SK-N-SH (cell line): ENCODE results near the gene RAB7A. TPM values are rescaled to one million over a fixed set of nuclear protein-coding genes. Genes with fewer than 3 reads are reported as not detected.

Source experiments
- CTCF ChIA-PET: fragments of 300-600, 350-600 bp; formaldehyde crosslinking; extraction: SDS; loops from one replicate; lab custom pipeline; 2021; lab: Yijun Ruan, JAX
- POLR2A ChIA-PET: fragments of 350-600 bp; sonication (Branson Sonifier 250); formaldehyde crosslinking; extraction: SDS; loops from one replicate; lab custom pipeline; 2020; ENCODE audit warnings: antibody characterized with exemption, inconsistent platforms; lab: Yijun Ruan, JAX
- DNase-seq: peaks from one replicate; pipeline ENCODE4 v3.0.0; 2012
- H2AFZ ChIP-seq: fragments of 200-600 bp; sonication (generic); 2 replicates; pipeline ENCODE4 v1.8.1; 2016; ENCODE audit warnings: antibody characterized with exemption, mild to moderate bottlenecking, low read depth
- H3F3A ChIP-seq: fragments of 200-600 bp; sonication (generic); replicated peaks from 2 replicates; pipeline ENCODE3; 2016; ENCODE audit warnings: antibody characterized with exemption, mild to moderate bottlenecking; ENCODE audit not compliant: insufficient read depth
- H3K27ac ChIP-seq, 2 experiments: fragments of 200-500 bp in 1 of 2; fragments of 200-600 bp in 1 of 2; sonication (Bioruptor generic) in 1 of 2; sonication (generic), shearing (Covaris generic) in 1 of 2; 2 replicates each; pipeline versions ENCODE4 v1.5.1 to v1.6.1; 2014 to 2016; ENCODE audit warnings: low read depth in 2 of 2, inconsistent platforms in 1 of 2, low read length in 1 of 2, mild to moderate bottlenecking in 1 of 2, mixed read lengths in 1 of 2
- H3K27me3 ChIP-seq: fragments of 200-600 bp; sonication (generic), shearing (Covaris generic); 2 replicates; pipeline ENCODE4 v1.6.1; 2016; ENCODE audit warnings: mixed run types; ENCODE audit not compliant: insufficient read depth
- H3K36me3 ChIP-seq, 2 experiments: fragments of 200-500 bp in 1 of 2; fragments of 200-600 bp in 1 of 2; sonication (Bioruptor generic) in 1 of 2; sonication (generic) in 1 of 2; replicated peaks in 1 of 2; 2 replicates each; pipeline versions ENCODE3 to v1.5.1; 2014 to 2016; ENCODE audit warnings: low read length in 1 of 2, mild to moderate bottlenecking in 1 of 2; ENCODE audit not compliant: insufficient read depth in 2 of 2, control insufficient read depth in 1 of 2
- H3K4me1 ChIP-seq, 2 experiments: fragments of 200-500 bp in 1 of 2; fragments of 200-600 bp in 1 of 2; sonication (Bioruptor generic) in 1 of 2; sonication (generic), shearing (Covaris generic) in 1 of 2; 2 replicates each; pipeline versions ENCODE4 v1.5.1 to v1.6.1; 2014 to 2016; ENCODE audit warnings: low read depth in 1 of 2, low read length in 1 of 2, mixed run types in 1 of 2; ENCODE audit not compliant: insufficient read depth in 2 of 2, control insufficient read depth in 1 of 2
- H3K4me2 ChIP-seq: fragments of 200-600 bp; sonication (generic), shearing (Covaris generic); 2 replicates; pipeline ENCODE4 v1.6.1; 2017; ENCODE audit warnings: mixed run types
- H3K4me3 ChIP-seq, 2 experiments: fragments of 200-500 bp in 1 of 2; fragments of 200-600 bp in 1 of 2; sonication (Bioruptor generic) in 1 of 2; sonication (generic), shearing (Covaris generic) in 1 of 2; 2 replicates each; pipeline versions ENCODE4 v1.5.1 to v1.8.1; 2014 to 2016; ENCODE audit warnings: low read depth in 2 of 2, inconsistent platforms in 1 of 2, low read length in 1 of 2, mild to moderate bottlenecking in 1 of 2, mixed read lengths in 1 of 2, moderate library complexity in 1 of 2
- H3K79me2 ChIP-seq: fragments of 200-600 bp; sonication (generic); 2 replicates; pipeline ENCODE4 v1.8.1; 2017; ENCODE audit warnings: mild to moderate bottlenecking; ENCODE audit not compliant: insufficient read depth
- H3K9ac ChIP-seq: fragments of 200-600 bp; sonication (generic); 2 replicates; pipeline ENCODE4 v1.6.1; 2017; ENCODE audit warnings: mixed run types
- H3K9me2 ChIP-seq: fragments of 200-600 bp; sonication (generic); 2 replicates; pipeline ENCODE4 v1.6.1; 2017; ENCODE audit warnings: mixed run types
- H3K9me3 ChIP-seq: fragments of 200-600 bp; sonication (generic); 2 replicates; pipeline ENCODE4 v1.6.1; 2017; ENCODE audit warnings: mixed run types, mild to moderate bottlenecking, moderate library complexity
- H4K20me1 ChIP-seq: fragments of 200-600 bp; sonication (generic); 2 replicates; pipeline ENCODE4 v1.6.1; 2017; ENCODE audit warnings: mild to moderate bottlenecking, mixed run types; ENCODE audit not compliant: insufficient read depth
- CHD2 ChIP-seq: fragments of 150-350 bp; IDR thresholded peaks from 2 replicates; pipeline ENCODE4 v1.6.1; 2018; ENCODE audit warnings: low read length; ENCODE audit not compliant: partially characterized antibody
- CTCF ChIP-seq: fragments of 200-600 bp; sonication (generic); IDR thresholded peaks from 2 replicates; pipeline ENCODE4 v1.6.1; 2017; ENCODE audit warnings: antibody characterized with exemption, mild to moderate bottlenecking, moderate library complexity
- ELF1 ChIP-seq: IDR thresholded peaks from 2 replicates; pipeline ENCODE4 v1.4.0; 2012
- EP300 ChIP-seq, 2 experiments: IDR thresholded peaks; 2 replicates each; pipeline versions ENCODE4 v1.4.0 to v1.6.1; 2012; ENCODE audit warnings: borderline replicate concordance in 1 of 2, low read depth in 1 of 2, low read length in 1 of 2
- EZH2phosphoT487 ChIP-seq: fragments of 200-600 bp; sonication (generic); IDR thresholded peaks from 2 replicates; pipeline ENCODE4 v1.6.1; 2017; ENCODE audit warnings: low read depth, mixed run types, mild to moderate bottlenecking, antibody characterized with exemption, moderate library complexity, borderline replicate concordance
- IRF3 ChIP-seq: fragments of 150-350 bp; IDR thresholded peaks from 2 replicates; pipeline ENCODE4 v1.6.1; 2016; ENCODE audit warnings: mild to moderate bottlenecking, low read depth, low read length
- JUND ChIP-seq: IDR thresholded peaks from 2 replicates; pipeline ENCODE4 v1.4.0; 2012
- NFIC ChIP-seq: IDR thresholded peaks from 2 replicates; pipeline ENCODE4 v1.4.0; 2012; ENCODE audit warnings: borderline replicate concordance
- NRF1 ChIP-seq: IDR thresholded peaks from 2 replicates; pipeline ENCODE4 v1.6.1; 2012; ENCODE audit warnings: low read depth, mild to moderate bottlenecking, low read length
- RAD21 ChIP-seq: IDR thresholded peaks from 2 replicates; pipeline ENCODE4 v1.6.1; 2012; ENCODE audit warnings: mild to moderate bottlenecking, low read length
- TCF12 ChIP-seq: IDR thresholded peaks from 2 replicates; pipeline ENCODE4 v1.4.0; 2012
- TEAD4 ChIP-seq: IDR thresholded peaks from 2 replicates; pipeline ENCODE4 v1.4.0; 2012; ENCODE audit warnings: mild to moderate bottlenecking, borderline replicate concordance; ENCODE audit not compliant: insufficient read depth
- USF1 ChIP-seq: IDR thresholded peaks from 2 replicates; pipeline ENCODE4 v1.4.0; 2012; ENCODE audit warnings: low read depth, borderline replicate concordance
- ZBTB33 ChIP-seq: IDR thresholded peaks from 2 replicates; pipeline ENCODE4 v1.4.0; 2012; ENCODE audit warnings: low read depth, borderline replicate concordance
- WGBS: methylation state at CpG from one replicate; pipeline ENCODE4 v1.1.6; 2017; ENCODE audit warnings: low lambda C conversion rate; 5-methylcytosine and 5-hydroxymethylcytosine counted together
- polyA plus RNA-seq, 3 experiments: library from polyadenylated mRNA; depleted of rRNA; stranded (reverse); fragments of >200 nt; gene quantifications; 2 replicates each; pipeline ENCODE4 v1.2.3, GENCODE V29; 2012

The RAB7A gene
- polyA plus RNA-seq, 1 of the 3 experiments (the other 2 are of a cell fraction) = 271 TPM

DNA sequence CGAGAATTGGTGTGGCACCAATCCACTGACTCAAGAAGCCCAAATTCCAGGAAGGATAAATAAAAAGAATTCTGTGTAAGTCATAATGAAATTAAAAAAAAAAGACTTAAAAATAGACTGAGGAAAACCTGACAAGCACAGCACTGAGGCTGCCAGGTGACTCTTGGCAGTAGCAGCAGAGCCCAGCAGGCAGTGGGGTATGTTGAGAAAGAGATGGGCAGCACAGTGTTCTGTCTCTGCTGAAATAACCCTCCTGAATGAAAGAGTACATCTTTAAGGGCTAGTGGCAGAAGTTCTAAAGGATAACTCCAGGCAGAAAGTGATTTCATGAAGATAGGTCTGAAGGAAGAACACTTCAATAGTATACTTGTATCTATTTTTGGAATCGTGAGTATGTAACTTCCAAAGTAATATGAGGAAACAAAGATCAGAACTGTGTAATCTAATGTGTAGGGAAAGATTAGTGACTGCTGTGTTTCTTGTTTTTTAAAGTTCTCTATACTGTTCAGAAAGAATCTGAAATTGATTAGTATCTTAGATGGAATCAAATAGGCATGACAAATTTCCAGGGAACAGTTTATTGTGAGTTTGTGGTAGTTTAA, 75.9 kb downstream of the RAB7A start:
- no peak for DNase-seq
- Histone ChIP-seq H3K79me2 (peaks cover 62% of the 10 kb centered on the region), H3K9me2 (no peaks in the 10 kb centered on the region), H3K4me1 (peaks cover 0 to 13% of the 10 kb centered on the region in 2 experiments), H3K4me3 (no peak overlapping the region), H4K20me1 (peaks cover 21% of the 10 kb centered on the region), H3K9ac (no peak overlapping the region), H3K36me3 (peaks cover 53 to 74% of the 10 kb centered on the region in 2 experiments), H2AFZ (no peak overlapping the region), H3F3A (peaks cover 4% of the 10 kb centered on the region), H3K9me3 (no peaks in the 10 kb centered on the region)
- ChIA-PET POLR2A (no interaction called here), CTCF (interaction anchor here (1.5 kb wide), 1 partner anchor 10 kb away, joined by 6 read pairs; no protein-coding TSS in a partner anchor)
- no peak for TF ChIP-seq NRF1
- no peak for TF ChIP-seq CHD2
- no peak for TF ChIP-seq TEAD4
- no peak for TF ChIP-seq RAD21
- no peak for TF ChIP-seq TCF12
- no peak for TF ChIP-seq EZH2phosphoT487
- TF ChIP-seq USF1 = no peak
- no peak for TF ChIP-seq CTCF
- TF ChIP-seq IRF3 = no peak
- TF ChIP-seq EP300 (IDR thresholded peaks at IDR 0.05; ENCODE audit: borderline replicate concordance in 1 of 2, low read depth in 1 of 2, low read length in 1 of 2) = no peak
- no peak for TF ChIP-seq NFIC
- no peak for TF ChIP-seq ZBTB33
- no peak for TF ChIP-seq JUND
- no peak for TF ChIP-seq ELF1
- TF ChIP-seq, all 33 proteins: peak for 0
- H3K27me3 ChIP-seq = no peaks in the 10 kb centered on the region
- 77% methylated on average over 2 of the region's 2 CpGs for WGBS
- H3K27ac ChIP-seq = peak overlapping the region in 1 of 2 experiments; percentile 19; a peak in 1 of 4 replicates
- H3K4me2 ChIP-seq = no peak overlapping the region
